A549 (cell line): ENCODE data around the gene SUN1. TPM values are rescaled to one million over a fixed set of nuclear protein-coding genes. Genes with fewer than 3 reads are reported as not detected.
A peak's percentile ranks its signal among the peaks of the same experiment; 100 is the strongest.

ENCODE experiments used
- ATAC-seq, 2 experiments: fragments of 200-7000 bp in 1 of 2; fragments of >200 bp in 1 of 2; cut with Nextera tagmentation in 1 of 2; cut with Tn5 transposase in 1 of 2; 3 replicates each; pipeline versions ENCODE4 v1.8.0 to v1.9.1; 2018 to 2020; ENCODE audit warnings: mild to moderate bottlenecking in 1 of 2, moderate library complexity in 1 of 2
- CTCF ChIA-PET: fragments of 300-600 bp; sonication (Branson Sonifier 250); formaldehyde crosslinking; extraction: SDS; loops from one replicate; lab custom pipeline; 2021; ENCODE audit warnings: antibody characterized with exemption, inconsistent platforms; lab: Yijun Ruan, JAX
- POLR2A ChIA-PET: fragments of 350-600 bp; formaldehyde crosslinking; extraction: SDS; loops from one replicate; lab custom pipeline; 2021; ENCODE audit warnings: antibody characterized with exemption, inconsistent platforms; lab: Yijun Ruan, JAX
- DNase-seq, 2 experiments: peaks; one replicate each; pipeline versions ENCODE4 v3.0.0 to v3.0.0-alpha.2; 2011 to 2016; ENCODE audit warnings: low read depth in 1 of 2, low spot score in 1 of 2
- FAIRE-seq: peaks from 2 replicates; lab custom pipeline; 2011; peaks lifted over from hg19 to GRCh38; lab: Jason Lieb, UNC
- H3K27ac ChIP-seq, 2 experiments: fragments of >200 bp; sonication (Bioruptor Twin); formaldehyde crosslinking; 3 replicates each; pipeline ENCODE4 v1.5.1; 2016 to 2017
- H3K4me1 ChIP-seq: fragments of >200 bp; sonication (Bioruptor Twin); formaldehyde crosslinking; 3 replicates; pipeline ENCODE4 v1.6.1; 2016
- H3K4me2 ChIP-seq: fragments of >200 bp; sonication (Bioruptor Twin); formaldehyde crosslinking; 3 replicates; pipeline ENCODE4 v1.6.1; 2016
- H3K4me3 ChIP-seq: fragments of >200 bp; sonication (Bioruptor Twin); formaldehyde crosslinking; 3 replicates; pipeline ENCODE4 v1.5.1; 2016
- H3K9me3 ChIP-seq: fragments of >200 bp; sonication (Bioruptor Twin); formaldehyde crosslinking; 3 replicates; pipeline ENCODE4 v1.6.1; 2016
- FOSL2 ChIP-seq, 2 experiments: fragments of 450-650 bp in 1 of 2; fragments of >200 bp in 1 of 2; sonication (Bioruptor Twin) in 1 of 2; formaldehyde crosslinking; IDR thresholded peaks; 2 replicates each; pipeline versions ENCODE4 v1.5.0 to v1.6.1; 2016 to 2020; ENCODE audit warnings: mild to moderate bottlenecking in 1 of 2, moderate library complexity in 1 of 2
- FOXS1 ChIP-seq: fragments of 250-450 bp; sonication (Bioruptor Pico); IDR thresholded peaks from 2 replicates; pipeline ENCODE4 v1.5.0; 2020; ENCODE audit warnings: mild to moderate bottlenecking, moderate library complexity
- GATA3 ChIP-seq: IDR thresholded peaks from 2 replicates; pipeline ENCODE4 v1.6.1; 2012; ENCODE audit warnings: borderline replicate concordance
- HES2 ChIP-seq: fragments of >200 bp; sonication (Bioruptor Twin); formaldehyde crosslinking; IDR thresholded peaks from 2 replicates; pipeline ENCODE4 v1.6.1; 2016
- HMGXB4 ChIP-seq: fragments of 250-450 bp; sonication (Bioruptor Pico); IDR thresholded peaks from 2 replicates; pipeline ENCODE4 v1.5.0; 2021; ENCODE audit warnings: mild to moderate bottlenecking, moderate library complexity, borderline replicate concordance
- HOXA7 ChIP-seq: fragments of 250-450 bp; sonication (Bioruptor Pico); IDR thresholded peaks from 2 replicates; pipeline ENCODE4 v1.5.0; 2020; ENCODE audit warnings: mild to moderate bottlenecking, moderate library complexity
- HOXB13 ChIP-seq: fragments of 250-450 bp; sonication (Bioruptor Pico); IDR thresholded peaks from 2 replicates; pipeline ENCODE4 v1.5.0; 2020; ENCODE audit warnings: low read depth, mild to moderate bottlenecking, moderate library complexity
- JUNB ChIP-seq: fragments of >200 bp; sonication (Bioruptor Twin); formaldehyde crosslinking; IDR thresholded peaks from 2 replicates; pipeline ENCODE4 v1.6.1; 2016
- MAFK ChIP-seq: fragments of 450-650 bp; IDR thresholded peaks from 2 replicates; pipeline ENCODE4 v1.6.1; 2014; ENCODE audit not compliant: partially characterized antibody
- MAZ ChIP-seq: fragments of 150-350 bp; IDR thresholded peaks from 2 replicates; pipeline ENCODE4 v1.6.1; 2014; ENCODE audit warnings: antibody characterized with exemption, low read depth, low read length, borderline replicate concordance
- PBX3 ChIP-seq: IDR thresholded peaks from 2 replicates; pipeline ENCODE4 v1.6.1; 2012
- POLR2A ChIP-seq: IDR thresholded peaks from 2 replicates; pipeline ENCODE4 v1.6.1; 2012; ENCODE audit warnings: mild to moderate bottlenecking, low read length
- SREBF2 ChIP-seq: fragments of 450-650 bp; IDR thresholded peaks from 2 replicates; pipeline ENCODE4 v1.6.1; 2014; ENCODE audit warnings: mild to moderate bottlenecking, moderate library complexity
- ZSCAN20 ChIP-seq: fragments of 250-450 bp; sonication (Bioruptor Pico); IDR thresholded peaks from 2 replicates; pipeline ENCODE4 v1.8.0; 2022; ENCODE audit warnings: mild to moderate bottlenecking, moderate library complexity
- WGBS: methylation state at CpG from one replicate; pipeline ENCODE4 v1.1.6; 2017; ENCODE audit errors: missing lambda C conversion rate; 5-methylcytosine and 5-hydroxymethylcytosine counted together
- polyA plus RNA-seq, 4 experiments: library from polyadenylated mRNA; depleted of rRNA in 3 of 4; stranded (reverse); fragments of >200 nt; fragmentation: RNase III in 1 of 4; extraction: RNeasy Plus Mini Kit Qiagen cat#74134 plus additional on column Dnase treatment in 1 of 4; gene quantifications; 2 replicates in 3 of 4; 3 replicates in 1 of 4; pipeline ENCODE4 v1.2.3, GENCODE V29; 2011 to 2017
- TF ChIP-seq, protein P1 (sequence below): fragments of >200 bp; sonication (Bioruptor Twin); formaldehyde crosslinking; IDR thresholded peaks from 3 replicates; pipeline ENCODE4 v1.5.1; 2016
- TF ChIP-seq, protein P2 (sequence below): fragments of 150-350 bp; IDR thresholded peaks from 2 replicates; pipeline ENCODE4 v1.6.1; 2014; ENCODE audit warnings: low read depth, mild to moderate bottlenecking, low read length

Gene SUN1
- polyA plus RNA-seq, 2 of the 4 experiments (the other 2 are of a cell fraction), result 60.7 to 130 TPM

DNA sequence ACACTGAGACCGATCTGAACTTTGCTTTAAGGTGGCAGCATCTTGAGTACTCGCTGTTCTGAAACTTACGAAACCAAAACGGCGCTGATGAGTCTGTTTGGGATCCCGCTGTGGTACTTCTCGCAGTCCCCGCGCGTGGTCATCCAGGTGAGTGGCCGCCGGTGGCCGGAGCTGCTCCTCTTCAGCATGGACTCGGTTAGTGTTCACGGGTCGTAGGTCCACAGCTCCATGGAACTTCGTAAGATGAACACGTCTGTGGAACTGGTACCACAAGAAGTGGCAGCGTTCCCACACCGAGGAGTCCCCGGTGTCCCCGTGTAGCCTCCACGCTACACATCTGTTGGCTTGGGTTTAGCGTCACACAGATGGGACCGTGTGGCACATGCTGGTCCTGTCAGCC lies 33.6 kb downstream of the SUN1 start:
- 96% methylated on average over 25 of the region's 25 CpGs for WGBS
- H3K4me3 ChIP-seq, result no peak overlapping the region
- ChIA-PET POLR2A (no interaction called here), CTCF (interaction anchor here (1.0 kb wide), 1 partner anchor 8 kb away, joined by 3 read pairs; no protein-coding TSS in a partner anchor)
- FAIRE-seq (no peak), DNase-seq (no peak), ATAC-seq (no peak)
- H3K9me3 ChIP-seq, result no peaks in the 10 kb centered on the region
- TF ChIP-seq MAFK (no peak), PBX3 (no peak), GATA3 (no peak), FOXS1 (CRISPR knock-in tag) (no peak), HMGXB4 (CRISPR knock-in tag) (no peak), SREBF2 (no peak)
- H3K4me1 ChIP-seq, result peaks cover 11% of the 10 kb centered on the region; the same call in 2 of the 3 replicates
- no peak overlapping the region for H3K27ac ChIP-seq
- no peak overlapping the region for H3K4me2 ChIP-seq

- CTCF ChIA-PET, result interaction anchor here (0.7 to 1.3 kb wide), 4 partner anchors 19 to 545 kb away, joined by 3 to 4 read pairs (median 4); no protein-coding TSS in a partner anchor
- no peak for FAIRE-seq
- Histone ChIP-seq H3K4me2 (no peak overlapping the region), H3K9me3 (no peaks in the 10 kb centered on the region), H3K27ac (no peak overlapping the region), H3K4me3 (no peak overlapping the region), H3K4me1 (peaks cover 7% of the 10 kb centered on the region; the same call in 2 of the 3 replicates)
- DNase-seq, result no peak
- TF ChIP-seq POLR2A (no peak), JUNB (no peak), HES2 (no peak), HOXA7 (CRISPR knock-in tag) (no peak), FOSL2 (IDR thresholded peaks at IDR 0.05) (no peak), FOSL2 (CRISPR knock-in tag; IDR thresholded peaks at IDR 0.05) (no peak), MAZ (no peak)
- TF ChIP-seq, protein P1, sequence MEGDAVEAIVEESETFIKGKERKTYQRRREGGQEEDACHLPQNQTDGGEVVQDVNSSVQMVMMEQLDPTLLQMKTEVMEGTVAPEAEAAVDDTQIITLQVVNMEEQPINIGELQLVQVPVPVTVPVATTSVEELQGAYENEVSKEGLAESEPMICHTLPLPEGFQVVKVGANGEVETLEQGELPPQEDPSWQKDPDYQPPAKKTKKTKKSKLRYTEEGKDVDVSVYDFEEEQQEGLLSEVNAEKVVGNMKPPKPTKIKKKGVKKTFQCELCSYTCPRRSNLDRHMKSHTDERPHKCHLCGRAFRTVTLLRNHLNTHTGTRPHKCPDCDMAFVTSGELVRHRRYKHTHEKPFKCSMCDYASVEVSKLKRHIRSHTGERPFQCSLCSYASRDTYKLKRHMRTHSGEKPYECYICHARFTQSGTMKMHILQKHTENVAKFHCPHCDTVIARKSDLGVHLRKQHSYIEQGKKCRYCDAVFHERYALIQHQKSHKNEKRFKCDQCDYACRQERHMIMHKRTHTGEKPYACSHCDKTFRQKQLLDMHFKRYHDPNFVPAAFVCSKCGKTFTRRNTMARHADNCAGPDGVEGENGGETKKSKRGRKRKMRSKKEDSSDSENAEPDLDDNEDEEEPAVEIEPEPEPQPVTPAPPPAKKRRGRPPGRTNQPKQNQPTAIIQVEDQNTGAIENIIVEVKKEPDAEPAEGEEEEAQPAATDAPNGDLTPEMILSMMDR, result no peak
- POLR2A ChIA-PET, result no interaction called here
- no peak for ATAC-seq
- 90% methylated on average over 15 of the region's 18 CpGs for WGBS
Measured at GRCh38 chr7:867001-867405, 34.7 kb downstream of the SUN1 start.

DNA sequence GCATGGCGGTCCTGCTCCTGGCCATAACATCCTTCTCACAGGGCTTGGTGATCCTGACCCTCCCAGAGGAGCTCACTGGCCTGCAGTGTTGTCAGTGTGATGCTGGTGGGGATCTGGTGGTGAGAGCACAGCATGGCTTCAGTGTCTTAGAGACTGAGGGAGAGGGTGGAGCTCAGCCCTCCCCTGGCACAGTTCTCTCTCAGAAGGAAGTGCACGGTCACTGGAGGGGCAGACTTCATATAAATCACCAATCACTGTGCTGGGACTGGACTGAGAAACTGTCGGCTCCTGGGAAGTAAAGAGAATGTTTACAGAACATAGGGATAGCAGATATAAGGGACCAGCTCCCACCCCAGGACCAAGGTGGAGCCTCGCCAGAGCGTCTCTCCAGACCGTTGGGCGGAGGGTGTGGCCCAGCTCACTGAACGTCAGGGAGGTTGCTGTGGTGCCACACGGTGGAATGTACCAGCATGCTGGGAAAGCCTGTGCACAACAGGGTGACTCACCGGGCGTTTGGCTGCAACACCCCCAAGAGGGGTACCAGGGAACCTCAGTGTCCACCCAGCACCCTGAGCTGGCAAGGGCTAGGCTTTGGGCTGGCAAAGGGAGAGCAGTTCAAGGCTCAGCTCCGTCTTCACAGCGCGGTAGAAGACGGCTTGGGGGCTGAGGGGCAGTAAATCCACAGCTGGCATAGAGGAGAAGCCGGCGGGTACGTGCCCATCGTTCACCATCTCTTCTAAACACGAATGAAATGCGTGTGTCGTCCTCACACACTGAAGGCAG lies 35.3 kb downstream of the SUN1 start:
- WGBS, result 82% methylated on average over 21 of the region's 22 CpGs
- peak; percentile 67 to 72 for ATAC-seq

More for the DNA sequence above, 35.3 kb downstream of the SUN1 start:
- TF ChIP-seq, protein P2, sequence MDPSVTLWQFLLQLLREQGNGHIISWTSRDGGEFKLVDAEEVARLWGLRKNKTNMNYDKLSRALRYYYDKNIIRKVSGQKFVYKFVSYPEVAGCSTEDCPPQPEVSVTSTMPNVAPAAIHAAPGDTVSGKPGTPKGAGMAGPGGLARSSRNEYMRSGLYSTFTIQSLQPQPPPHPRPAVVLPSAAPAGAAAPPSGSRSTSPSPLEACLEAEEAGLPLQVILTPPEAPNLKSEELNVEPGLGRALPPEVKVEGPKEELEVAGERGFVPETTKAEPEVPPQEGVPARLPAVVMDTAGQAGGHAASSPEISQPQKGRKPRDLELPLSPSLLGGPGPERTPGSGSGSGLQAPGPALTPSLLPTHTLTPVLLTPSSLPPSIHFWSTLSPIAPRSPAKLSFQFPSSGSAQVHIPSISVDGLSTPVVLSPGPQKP, result no peak
- TF ChIP-seq FOSL2 (IDR thresholded peaks at IDR 0.05), result no peak
- peak; percentile 18; the same call in 1 of the 2 replicates for TF ChIP-seq FOSL2 (CRISPR knock-in tag; IDR thresholded peaks at IDR 0.05)
- no peak for TF ChIP-seq HOXB13 (CRISPR knock-in tag)
- no peak for TF ChIP-seq ZSCAN20
- FAIRE-seq, result no peak
- no peaks in the 10 kb centered on the region for H3K9me3 ChIP-seq
- peak overlapping the region in 1 of 2 experiments; percentile 25; a peak in 1 of 6 replicates for H3K27ac ChIP-seq
- H3K4me1 ChIP-seq, result peaks cover 7% of the 10 kb centered on the region; the same call in 2 of the 3 replicates
- ChIA-PET POLR2A (no interaction called here), CTCF (interaction anchor here (0.7 to 1.5 kb wide), 5 partner anchors 10 to 546 kb away, joined by 3 to 6 read pairs (median 4); no protein-coding TSS in a partner anchor)
- H3K4me3 ChIP-seq, result no peak overlapping the region
- H3K4me2 ChIP-seq, result no peak overlapping the region
- peak; percentile 21 to 44 for DNase-seq
